Measurements from ENCODE around the gene ARHGEF7. TPM values are rescaled to one million over a fixed set of nuclear protein-coding genes. Genes with fewer than 3 reads are reported as not detected.
A peak's percentile ranks its signal among the peaks of the same experiment; 100 is the strongest.

Gene ARHGEF7
- total RNA-seq, 1 donor from 2014 or later: 49.3 TPM

DNA sequence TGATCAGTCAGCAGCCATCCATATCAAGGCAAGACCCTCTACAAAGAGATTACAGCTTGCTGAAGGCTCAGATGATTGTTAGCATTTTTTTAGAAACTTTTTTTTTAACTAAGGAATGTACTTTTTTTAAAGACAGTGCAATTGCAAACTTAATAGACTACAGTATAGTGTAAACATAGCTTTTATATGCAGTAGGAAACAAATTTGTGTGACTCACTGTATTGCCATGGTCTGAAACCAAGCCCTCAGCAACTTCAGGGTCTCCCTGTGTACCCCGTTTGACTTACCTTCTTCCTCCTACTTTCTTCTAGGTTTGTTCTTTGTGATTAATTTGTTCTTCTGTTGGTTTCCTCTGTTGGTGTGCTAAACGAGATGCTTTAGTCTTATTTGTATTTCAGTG, 112.3 kb downstream of the ARHGEF7 start:
- ATAC-seq (ENCODE audit: poor library complexity): no peak
- intact Hi-C loops (cut with DNase I): loop anchor here (5.0 to 10.0 kb wide), 2 partner anchors 160 to 313 kb away; partner anchors contain the start of gene ANKRD10
- DNase-seq: no peak

DNA sequence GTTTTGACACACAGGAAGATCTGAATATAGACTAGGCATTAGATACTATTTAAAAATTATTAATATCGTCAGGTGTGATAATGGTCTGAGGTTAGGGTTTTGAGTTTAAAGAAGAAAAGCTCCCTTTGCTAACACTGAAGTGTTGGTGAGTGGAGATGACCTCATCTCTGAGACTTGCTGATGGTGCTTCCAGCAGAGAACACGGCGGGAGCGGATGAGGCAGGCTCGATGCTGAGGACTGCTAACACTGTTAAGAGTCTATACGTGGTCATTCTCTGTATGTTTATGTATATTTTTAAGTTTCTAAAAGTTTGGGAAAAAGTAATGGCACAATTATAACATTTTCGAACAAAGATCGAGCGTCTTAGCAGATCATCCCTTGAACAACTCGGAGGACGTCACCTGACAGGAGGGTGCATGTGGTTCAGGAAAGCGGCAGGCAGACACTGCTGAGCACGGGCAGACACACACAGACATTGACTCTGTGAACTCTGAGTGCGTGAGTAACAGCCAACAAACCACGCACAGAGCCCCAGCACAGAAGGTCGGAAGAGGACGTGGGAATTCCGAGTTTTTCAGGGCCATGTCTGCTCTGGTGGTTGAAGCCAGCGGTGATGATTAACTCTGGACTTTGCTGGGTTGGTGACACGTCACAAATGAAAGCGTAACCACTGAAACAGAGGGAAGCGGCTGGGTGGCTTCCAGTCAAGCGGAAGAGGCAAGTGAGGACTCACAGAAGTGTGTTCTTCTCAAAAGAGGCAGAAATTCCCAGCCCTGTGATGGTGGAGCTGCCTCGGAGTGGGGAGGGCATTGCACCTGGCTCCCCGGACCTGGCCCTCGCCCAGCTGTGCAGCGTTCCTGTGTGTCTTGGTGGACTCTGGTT, 113.4 kb downstream of the ARHGEF7 start:
- no peak for DNase-seq
- intact Hi-C loops (cut with DNase I): loop anchor here (5.0 to 10.0 kb wide), 2 partner anchors 161 to 314 kb away; partner anchors contain the start of gene ANKRD10
- ATAC-seq (ENCODE audit: poor library complexity): no peak

DNA sequence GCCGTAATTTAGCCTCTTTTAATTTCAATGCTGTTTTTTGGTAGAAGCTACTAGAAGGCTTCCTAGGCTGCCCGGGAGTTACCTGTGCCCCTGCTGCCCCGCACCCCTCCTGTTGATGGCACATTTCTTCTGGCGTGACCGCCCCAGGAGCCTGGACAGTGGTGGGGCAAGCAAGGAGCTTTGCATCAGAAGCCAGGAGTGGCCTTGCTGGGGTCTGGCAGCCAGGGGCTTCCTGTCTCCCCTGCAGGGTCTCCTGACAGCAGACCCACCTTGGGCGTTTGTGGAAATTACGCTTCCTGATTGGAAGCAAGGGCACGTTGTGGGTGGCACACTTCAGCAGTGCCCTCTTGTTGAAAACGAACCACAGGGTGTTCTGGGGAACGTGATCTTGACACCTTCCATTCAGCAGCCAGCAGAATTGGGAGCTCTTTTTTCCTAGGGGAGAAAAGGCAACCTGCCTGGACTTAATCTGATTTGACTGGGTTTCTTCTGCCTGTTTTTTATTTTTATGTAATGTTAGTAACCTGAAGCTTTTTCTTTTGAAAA, 115.3 kb downstream of the ARHGEF7 start:
- ATAC-seq (ENCODE audit: poor library complexity): peak; percentile 60
- intact Hi-C loops (cut with DNase I): no loop called here
- DNase-seq: no peak

DNA sequence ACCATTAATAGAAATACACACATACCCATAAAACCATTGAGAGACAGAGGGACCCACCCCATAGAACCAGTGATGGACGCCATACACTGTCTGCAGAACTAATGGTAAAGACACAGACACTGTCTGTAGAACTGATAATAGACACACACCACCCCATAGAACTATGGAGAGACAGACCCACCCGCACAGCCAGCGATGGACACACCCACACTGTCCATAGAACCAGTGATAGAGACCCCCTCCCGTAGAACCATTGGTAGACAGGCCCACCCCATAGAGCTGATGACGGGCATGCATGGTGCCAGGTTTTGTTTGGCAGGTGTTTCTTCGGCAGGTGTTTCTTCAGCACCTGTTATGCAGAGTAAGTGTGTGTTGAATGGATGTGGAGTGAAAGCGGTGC, 117.1 kb downstream of the ARHGEF7 start:
- ATAC-seq (ENCODE audit: poor library complexity): no peak
- no peak for DNase-seq
- intact Hi-C loops (cut with DNase I): no loop called here

DNA sequence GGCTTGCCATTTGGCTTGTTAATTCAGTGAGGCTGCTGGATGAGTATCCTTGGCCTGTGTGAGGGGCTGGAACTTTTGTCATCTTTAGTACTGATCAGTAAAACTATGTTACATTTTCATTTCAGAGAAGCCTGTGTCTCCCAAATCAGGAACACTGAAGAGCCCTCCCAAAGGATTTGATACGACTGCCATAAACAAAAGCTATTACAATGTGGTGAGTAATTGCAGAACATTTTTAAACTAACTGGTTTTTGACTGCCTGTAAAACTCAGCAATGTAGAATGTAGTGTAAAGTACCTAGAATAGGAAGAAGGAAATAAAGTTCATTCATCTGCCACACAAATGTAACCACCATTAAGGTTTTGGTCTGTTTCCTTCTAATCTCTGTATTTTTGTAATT, 118.0 kb downstream of the ARHGEF7 start:
- ATAC-seq (ENCODE audit: poor library complexity): no peak
- DNase-seq: no peak
- intact Hi-C loops (cut with DNase I): no loop called here

DNA sequence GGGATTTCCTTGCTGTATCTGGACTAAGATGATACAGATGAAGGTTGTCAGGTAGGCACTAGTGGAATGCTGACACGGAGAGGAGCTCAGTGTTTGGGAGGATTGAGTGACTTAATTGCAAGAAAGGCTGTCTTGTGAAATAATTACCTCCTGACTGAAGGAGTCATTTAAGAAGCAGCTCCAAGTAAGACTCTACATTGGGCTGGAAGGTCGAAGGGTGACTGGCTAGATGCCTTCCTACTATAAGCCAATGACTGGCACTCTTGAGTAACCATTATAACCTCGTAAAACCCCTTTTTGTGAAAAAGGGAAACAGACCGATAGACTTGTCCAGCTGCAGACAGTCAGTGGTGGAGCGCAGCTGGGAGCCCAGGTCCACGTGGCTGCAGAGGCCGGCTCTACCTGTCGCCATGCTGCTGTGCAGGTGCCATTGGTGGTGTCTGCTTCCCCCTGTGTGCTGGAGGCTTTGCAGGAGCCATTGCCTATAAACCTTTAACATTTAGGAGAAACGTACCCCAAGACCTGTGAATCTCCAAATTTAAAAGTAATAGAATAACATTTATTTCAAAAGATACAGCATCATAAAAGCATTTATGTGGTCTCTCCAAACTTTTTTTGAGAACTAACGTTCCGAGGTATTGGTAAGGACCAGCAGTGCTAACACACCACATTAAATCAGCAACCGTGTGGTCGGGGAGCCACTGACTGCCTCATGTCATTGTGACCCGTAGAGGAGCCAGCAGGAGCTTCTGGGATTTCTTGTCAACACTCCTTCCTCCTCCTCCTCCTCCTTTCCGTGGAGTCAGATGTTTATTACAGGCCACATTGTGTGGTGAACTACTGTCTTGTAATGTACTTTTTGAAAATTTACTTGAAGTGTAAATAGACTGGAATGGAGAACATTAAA, 124.9 kb downstream of the ARHGEF7 start:
- intact Hi-C loops (cut with DNase I): no loop called here
- no peak for DNase-seq
- no peak for ATAC-seq (ENCODE audit: poor library complexity)

DNA sequence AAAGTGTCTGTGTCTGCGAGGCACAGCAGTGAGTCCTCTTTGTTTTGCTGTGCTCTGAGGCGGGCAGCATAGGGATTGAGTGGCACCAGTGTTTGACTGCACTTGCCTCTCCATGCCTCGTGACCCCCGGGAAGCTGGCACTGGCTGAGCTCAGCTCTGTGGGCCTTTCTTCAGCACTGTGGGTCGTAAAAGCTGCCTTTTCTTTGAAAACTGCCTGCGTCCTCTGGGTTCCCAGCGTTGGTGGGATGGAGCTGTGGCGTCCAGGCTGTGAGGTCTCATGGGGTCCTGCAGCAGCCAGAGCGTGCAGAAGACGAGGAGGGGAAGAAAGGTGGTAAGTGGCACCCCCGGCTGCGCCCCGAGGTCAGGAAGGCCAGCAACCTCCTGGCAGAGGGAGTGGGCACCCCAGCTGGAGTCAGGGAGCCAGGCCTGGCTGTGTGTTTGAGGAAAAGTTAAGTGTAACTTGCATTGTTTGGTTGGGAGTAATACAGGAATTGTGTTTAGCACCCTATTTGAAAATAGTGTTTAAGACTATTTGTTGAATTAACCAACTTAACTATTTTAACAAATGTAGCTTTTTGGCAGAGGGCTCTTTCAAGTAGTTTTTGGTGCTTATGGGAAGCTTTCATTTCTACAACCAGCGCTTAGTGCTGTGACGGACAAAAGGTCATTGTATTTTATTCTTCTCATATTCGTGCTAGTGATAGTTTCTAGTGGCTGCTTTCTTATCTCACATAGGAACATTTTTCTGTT, 126.1 kb downstream of the ARHGEF7 start:
- ATAC-seq (ENCODE audit: poor library complexity) (peak; percentile 39), DNase-seq (no peak)
- intact Hi-C loops (cut with DNase I): no loop called here

DNA sequence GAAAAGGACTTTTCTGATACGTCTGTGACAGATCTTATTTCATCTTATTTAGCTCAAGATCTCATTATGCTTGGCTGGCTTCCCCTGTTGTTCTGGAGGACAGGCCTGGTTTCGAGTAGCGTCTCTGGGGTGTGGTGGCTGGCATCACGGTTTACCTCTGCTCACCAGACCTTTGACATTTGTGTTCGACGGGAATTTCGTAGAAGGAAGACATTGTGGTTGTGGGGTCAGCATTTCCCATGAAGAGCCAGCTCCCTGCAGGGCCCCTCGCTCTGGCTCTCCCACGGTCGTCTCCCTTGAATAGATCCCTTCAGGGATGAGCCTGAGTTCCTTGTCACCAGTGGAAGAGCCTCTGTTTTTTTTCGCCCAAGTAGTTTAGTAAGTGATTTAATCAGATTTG, 126.8 kb downstream of the ARHGEF7 start:
- DNase-seq: no peak
- intact Hi-C loops (cut with DNase I): no loop called here

DNA sequence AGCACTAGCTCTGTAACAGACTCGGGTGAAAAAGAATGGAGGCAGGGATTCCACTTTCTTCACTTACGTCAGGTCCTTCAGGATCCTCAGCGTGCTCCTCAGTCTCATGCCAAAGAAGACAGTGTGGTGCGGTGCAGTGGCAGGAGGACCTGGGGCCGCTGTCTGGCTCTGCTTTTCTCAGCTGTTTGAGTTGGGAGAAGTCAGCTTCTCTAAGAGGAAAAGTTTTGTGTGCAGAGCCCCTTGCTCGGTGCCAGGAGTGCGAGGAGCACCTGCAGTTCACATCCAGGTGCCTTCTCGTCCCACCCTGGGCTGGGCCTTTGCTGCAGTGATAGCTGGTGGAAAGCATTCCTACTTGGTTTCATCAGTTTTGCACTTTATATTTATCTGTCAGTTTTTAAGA, 127.5 kb downstream of the ARHGEF7 start:
- no peak for ATAC-seq (ENCODE audit: poor library complexity)
- no peak for DNase-seq
- intact Hi-C loops (cut with DNase I): no loop called here

More for the DNA sequence above, 126.8 kb downstream of the ARHGEF7 start:
- no peak for ATAC-seq (ENCODE audit: poor library complexity)

DNA sequence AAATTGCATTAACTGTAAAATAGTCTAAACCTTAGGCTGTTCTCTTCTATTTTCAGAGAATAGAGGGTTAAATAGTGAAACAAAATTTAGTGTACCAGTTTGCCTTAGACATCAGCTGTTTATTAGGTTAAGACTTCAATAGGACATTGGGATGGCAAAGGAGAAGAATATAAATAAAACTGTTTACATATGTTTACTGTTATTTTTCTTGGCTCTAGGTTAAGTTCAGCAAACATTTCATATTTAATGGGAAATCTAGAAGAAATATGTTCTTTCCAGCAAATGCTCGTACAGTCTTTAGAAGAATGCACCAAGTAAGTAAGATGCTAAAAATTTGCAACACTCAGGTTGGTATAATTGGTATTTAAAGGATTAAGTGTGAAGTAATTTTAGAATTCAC, 128.9 kb downstream of the ARHGEF7 start:
- DNase-seq (no peak), ATAC-seq (ENCODE audit: poor library complexity) (no peak)
- intact Hi-C loops (cut with DNase I): no loop called here

DNA sequence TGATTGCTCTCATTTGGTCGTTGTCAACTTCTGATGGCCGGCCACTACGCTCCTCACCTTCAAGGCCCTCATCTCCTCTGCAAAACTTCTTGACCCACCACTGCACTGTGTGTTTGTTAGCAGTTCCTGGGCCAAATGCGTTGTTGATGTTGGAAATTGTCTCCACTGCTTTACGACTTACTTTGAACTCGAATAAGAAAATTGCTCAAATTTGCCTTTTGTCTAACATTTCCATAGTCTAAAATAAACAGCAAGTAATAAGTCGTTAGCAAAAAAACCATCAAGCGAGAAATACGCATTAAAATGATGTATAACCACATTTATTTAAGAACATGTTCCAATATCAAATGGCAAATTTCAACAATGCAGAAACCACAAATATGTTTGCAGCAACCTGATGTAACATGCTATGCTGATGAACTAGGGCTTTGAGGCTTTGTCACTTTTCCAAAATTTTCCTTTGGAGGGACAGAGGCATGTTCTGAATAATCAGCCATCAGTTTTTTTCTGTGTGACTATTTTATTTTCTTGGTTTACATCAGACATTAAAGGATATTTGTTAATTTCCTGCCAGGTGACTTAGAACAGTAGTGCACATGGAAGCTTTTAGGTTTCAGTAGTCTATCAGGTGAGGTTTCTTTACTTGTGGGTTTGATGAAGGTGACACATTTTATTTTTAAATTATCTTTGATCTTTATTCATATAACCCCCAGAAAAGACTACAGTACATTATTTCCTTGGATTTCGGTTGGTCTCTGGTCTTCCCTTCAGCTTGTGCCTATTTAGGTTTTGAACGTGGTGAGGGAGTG, 130.7 kb downstream of the ARHGEF7 start:
- no peak for DNase-seq
- intact Hi-C loops (cut with DNase I): no loop called here
- ATAC-seq (ENCODE audit: poor library complexity): no peak

DNA sequence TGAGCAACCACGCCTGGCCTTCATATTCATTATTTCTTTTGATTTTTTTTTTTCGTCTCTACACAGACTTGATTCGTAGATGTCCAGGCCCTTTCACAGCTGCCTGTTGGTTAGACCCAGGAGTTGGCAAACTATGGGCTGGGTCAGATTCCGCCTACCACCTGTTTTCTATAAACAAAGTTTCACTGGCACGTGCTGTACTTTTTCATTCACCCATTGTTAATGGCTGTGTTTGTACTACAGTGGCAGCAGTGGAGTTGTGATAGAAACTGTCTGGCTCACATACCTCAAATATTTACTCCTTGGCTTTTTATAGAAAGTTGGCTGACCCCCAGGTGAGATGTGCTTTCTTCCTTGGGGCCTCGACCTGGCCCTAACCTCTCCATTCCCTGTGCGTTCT, 132.4 kb downstream of the ARHGEF7 start:
- DNase-seq (no peak), ATAC-seq (ENCODE audit: poor library complexity) (peak; percentile 78)
- intact Hi-C loops (cut with DNase I): no loop called here

DNA sequence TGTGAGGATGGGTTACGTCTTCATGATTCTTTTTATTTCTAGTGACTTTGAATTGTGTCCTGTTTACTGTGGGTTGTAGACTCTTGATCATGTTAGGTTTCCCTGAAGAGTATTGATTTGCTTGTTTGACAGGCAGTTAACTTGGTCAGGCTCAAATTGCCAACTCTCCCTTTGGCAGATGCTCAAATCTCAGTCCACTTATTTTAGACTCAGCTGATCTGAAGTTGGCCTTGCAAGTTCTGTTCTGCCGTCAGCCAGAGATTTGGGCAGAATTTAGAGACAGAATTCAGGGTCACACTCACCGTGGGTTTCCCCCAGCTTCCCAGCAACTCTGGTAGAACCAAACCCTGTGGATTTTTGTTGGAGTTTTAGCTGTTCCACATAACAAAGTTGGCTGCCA, 133.7 kb downstream of the ARHGEF7 start:
- DNase-seq: no peak
- peak; percentile 45 for ATAC-seq (ENCODE audit: poor library complexity)
- intact Hi-C loops (cut with DNase I): no loop called here

DNA sequence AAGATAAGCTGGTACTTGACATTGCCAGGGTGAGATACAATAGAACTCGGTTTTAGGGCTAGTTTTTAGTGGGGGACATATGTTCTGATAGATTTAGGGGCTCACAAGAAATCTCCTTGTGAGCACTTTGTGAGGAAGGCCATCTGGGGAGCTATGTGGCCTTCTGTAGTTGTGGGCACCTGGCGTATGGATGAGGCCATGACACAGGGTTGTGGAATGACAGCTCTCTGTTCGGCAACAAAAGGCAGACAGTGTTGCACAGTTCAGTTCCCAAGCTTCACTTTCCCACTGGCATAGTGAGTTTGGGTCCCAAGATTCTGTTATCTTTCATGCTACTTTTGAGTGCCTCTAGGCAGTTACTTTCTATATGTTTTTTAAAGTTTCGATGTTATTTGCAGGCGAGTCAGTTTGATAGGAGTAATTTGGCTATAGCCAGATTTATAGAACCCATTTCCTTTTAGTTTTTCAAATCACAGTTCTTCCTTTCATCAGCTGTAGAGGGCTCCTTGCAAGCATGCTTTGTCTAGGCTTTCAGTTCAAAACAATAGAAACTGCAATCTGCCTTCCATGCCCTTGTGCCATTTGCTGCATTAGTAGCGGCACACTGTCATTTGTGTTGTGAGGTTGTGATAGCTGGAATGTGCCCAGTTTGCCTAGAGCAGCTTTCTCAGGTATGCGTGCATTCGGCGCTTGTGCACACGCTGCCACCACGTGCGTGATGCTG, 134.7 kb downstream of the ARHGEF7 start:
- no peak for ATAC-seq (ENCODE audit: poor library complexity)
- no peak for DNase-seq
- intact Hi-C loops (cut with DNase I): no loop called here

DNA sequence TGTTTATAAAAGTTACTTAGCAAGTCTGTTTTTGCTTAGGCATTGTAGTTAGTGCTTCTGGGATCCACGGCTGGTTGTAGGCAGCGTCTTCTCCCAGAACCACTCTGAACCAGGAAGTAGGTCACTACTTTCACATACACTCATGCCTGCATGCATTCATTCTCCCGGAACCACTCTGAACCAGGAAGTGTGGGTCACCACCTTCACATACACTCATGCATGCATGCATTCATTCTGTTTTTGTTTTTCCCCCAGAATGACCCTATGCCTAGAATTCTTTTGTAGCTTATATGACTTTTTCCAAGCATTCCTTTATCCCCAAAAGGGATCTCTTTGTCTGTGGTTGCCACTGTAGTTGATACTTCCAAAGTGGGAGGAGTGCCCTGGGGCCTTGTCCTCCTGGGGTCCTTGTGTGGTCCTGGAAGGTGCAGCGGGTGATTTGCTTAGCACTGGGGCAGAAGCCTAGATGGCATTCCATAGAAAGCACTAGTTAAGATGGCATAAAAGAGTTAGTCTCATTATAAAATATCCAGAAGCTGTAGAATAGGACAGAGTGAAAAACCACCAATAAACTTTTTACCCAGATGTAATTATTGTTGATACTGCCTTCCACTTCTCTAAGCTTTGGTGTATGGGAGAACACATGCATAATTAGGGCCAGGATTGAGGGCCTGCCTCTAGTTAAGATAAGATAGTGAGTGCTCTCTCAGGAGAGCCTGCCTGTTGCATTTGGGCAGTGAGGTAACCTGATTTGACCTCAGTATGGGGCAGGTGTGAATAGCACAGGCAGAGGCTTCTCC, 136.7 kb downstream of the ARHGEF7 start:
- intact Hi-C loops (cut with DNase I): no loop called here
- no peak for DNase-seq
- peak; percentile 73 for ATAC-seq (ENCODE audit: poor library complexity)

Data from Right ventricle myocardium superior (tissue), 1 donor.